ENCODE data around the gene MUSTN1.
A peak's percentile ranks its signal among the peaks of the same experiment; 100 is the strongest.

MUSTN1 gene

DNA sequence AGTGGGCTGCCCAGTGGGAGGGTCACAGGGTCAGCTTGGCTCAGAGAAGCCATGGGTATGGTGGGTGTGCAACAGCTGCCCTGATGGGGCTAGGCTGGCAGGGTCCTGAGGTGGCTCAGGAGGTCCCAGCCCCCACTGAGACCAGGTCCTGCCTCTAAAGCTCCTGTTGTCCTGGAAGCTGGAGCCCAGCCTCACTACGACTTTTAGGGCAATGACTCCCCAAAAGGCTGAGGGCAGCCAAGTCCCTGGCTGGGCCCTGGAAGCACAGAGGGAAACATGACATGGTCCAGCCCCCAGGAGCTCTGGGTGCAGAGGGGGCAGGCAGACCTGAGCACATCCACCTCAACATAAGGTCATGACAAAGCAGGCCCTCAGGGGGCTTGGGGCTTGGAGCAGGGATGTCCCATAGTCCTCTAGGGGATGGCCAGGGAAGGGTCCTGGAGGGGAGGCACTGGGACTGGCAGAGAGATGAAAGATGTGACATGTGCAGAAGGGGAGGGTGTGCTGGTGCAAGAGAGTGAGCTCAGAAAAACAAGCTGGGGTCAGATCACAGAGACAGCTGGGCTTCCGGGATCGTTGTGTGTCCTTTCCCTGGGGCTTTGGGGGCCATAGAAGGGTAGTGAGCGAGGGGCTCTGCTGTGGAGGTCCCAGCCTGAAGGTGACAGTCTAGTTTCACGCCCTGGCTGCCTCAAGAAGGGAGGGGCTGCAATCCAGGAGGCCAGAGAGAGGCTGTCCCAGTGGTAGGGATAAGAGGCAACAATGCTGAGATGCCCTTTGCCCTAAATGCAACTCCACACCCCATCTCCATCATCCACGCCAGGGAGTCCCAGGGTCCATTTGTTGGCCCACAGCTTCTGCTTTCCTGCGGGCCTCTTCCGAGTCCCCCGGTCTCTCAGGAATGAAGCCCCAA is 40.9 kb downstream of the MUSTN1 start:
- DNase-seq (ENCODE audit: low read depth): no peak
- no peak overlapping the region for H3K4me3 ChIP-seq (ENCODE audit: low read depth, low read length)
- TF ChIP-seq, protein P1, sequence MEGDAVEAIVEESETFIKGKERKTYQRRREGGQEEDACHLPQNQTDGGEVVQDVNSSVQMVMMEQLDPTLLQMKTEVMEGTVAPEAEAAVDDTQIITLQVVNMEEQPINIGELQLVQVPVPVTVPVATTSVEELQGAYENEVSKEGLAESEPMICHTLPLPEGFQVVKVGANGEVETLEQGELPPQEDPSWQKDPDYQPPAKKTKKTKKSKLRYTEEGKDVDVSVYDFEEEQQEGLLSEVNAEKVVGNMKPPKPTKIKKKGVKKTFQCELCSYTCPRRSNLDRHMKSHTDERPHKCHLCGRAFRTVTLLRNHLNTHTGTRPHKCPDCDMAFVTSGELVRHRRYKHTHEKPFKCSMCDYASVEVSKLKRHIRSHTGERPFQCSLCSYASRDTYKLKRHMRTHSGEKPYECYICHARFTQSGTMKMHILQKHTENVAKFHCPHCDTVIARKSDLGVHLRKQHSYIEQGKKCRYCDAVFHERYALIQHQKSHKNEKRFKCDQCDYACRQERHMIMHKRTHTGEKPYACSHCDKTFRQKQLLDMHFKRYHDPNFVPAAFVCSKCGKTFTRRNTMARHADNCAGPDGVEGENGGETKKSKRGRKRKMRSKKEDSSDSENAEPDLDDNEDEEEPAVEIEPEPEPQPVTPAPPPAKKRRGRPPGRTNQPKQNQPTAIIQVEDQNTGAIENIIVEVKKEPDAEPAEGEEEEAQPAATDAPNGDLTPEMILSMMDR (IDR thresholded peaks at IDR 0.05; ENCODE audit: low read depth, low read length, missing control alignments): no peak

DNA sequence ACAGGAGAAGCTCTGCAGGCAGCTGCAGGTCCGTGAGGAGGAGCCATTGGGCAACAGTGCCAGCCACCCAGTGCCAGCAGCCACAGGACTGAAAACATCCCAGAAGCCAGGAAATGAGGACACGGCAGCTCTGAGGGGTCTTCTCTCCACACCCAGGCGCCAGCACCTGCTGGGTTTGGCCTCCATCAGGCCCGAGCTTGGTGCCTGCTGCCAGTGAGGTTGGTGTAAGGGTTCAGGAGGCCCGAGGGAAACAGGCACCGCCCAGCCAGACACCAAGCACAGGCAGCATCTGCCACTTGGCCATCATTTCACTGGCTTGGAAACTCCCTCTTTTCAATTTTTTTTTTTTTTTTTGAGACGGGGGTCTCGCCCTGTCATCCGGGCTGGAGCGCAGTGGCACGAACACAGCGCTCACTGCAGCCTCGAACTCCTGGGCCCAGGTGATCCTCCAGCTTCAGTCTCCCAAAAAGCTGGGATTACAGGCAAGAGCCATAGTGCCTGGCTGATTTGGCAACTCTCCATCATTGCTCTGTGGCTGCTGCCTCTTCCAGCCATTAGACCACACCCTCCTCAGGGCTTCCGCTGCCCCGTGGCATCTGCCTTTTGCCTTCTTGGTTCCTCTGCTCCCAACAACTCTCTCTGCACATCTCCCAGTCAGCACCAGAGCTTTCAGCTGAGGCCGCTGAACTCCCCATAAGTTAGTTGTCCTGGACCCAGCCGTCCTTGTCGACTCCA is 41.7 kb downstream of the MUSTN1 start:
- TF ChIP-seq, protein P1 (IDR thresholded peaks at IDR 0.05; ENCODE audit: low read depth, low read length, missing control alignments): no peak
- H3K4me3 ChIP-seq (ENCODE audit: low read depth, low read length): no peak overlapping the region
- no peak for DNase-seq (ENCODE audit: low read depth)

DNA sequence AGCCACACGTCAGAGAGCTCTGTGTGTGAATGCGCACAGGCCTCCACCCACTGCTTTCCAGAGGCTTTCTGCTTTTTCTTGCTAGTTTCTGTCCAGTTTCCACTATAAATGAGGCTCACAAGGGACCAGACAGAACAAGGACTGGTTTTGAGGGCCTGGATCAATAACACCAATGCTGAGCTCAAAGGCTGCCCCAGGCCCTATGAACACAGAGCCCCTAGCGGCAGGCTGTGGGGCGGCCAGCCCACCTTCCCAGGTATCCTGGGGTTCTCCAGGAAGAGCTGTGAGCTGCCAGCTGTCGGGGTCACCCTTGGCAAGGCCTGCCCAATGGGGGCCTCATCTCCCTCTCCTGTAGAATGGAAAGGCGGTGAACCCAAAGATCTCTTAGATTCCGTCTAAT is 42.4 kb downstream of the MUSTN1 start:
- no peak for DNase-seq (ENCODE audit: low read depth)
- TF ChIP-seq, protein P1 (IDR thresholded peaks at IDR 0.05; ENCODE audit: low read depth, low read length, missing control alignments): peak; percentile 62
- H3K4me3 ChIP-seq (ENCODE audit: low read depth, low read length): no peak overlapping the region

DNA sequence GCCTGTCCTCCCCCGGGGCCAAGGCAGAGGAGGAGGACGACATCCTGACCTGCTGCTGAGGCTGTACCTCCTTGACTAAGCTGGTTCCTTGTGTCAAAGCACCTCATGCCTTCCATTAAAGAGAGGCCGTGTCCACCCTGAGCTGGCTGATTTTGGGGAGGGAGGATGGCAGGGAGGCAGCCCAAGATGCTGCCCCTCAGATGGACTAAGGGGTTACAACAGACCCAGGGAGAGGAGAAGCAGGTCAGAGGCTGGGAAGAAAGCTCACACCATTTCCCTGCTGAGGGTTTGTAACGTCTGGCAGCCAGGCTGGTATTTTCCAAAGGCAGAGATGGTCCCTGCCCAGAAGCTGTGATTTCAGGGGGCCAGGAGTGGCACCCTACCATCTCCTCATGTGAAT is 42.9 kb downstream of the MUSTN1 start:
- DNase-seq (ENCODE audit: low read depth): no peak
- TF ChIP-seq, protein P1 (IDR thresholded peaks at IDR 0.05; ENCODE audit: low read depth, low read length, missing control alignments): no peak
- H3K4me3 ChIP-seq (ENCODE audit: low read depth, low read length): no peak overlapping the region

DNA sequence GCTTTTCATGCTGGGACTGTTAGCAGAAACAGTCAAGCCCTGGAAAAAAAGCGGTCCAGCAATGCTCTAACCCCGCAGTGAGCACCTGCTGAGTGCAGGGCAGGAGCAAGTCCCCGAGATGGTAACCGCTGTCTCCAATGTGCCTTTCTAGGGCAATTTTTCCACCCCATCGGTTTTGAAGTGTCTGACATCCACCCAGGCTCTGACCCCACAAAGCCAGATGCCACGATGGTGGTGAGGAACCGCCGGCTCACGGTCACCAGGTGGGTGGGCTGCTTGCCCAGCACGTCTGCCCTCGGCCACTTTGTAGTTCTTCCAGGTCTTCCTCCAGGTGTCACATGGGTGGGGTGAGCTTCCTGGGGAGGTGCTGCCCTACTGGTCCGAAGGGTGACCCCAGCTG is 43.5 kb downstream of the MUSTN1 start:
- no peak for DNase-seq (ENCODE audit: low read depth)
- TF ChIP-seq, protein P1 (IDR thresholded peaks at IDR 0.05; ENCODE audit: low read depth, low read length, missing control alignments): no peak
- H3K4me3 ChIP-seq (ENCODE audit: low read depth, low read length): no peak overlapping the region

DNA sequence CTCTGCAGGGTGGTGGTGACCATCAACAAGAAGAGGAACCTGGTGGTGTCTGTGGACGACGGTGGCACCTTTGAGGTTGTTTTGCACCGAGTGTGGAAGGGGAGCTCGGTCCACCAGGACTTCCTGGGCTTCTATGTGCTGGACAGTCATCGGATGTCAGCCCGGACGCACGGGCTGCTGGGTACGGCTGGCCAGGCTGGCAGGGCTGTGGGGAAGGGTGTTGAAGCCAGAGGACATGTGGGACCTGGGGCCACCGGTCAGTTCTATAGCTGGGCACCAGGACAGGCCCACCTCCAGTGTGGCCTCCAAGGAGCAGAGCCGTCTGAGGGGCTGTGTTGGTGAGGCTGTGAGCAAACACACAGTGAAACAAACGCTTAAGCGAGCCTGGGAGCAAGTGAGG is 44.1 kb downstream of the MUSTN1 start:
- DNase-seq (ENCODE audit: low read depth): no peak
- TF ChIP-seq, protein P1 (IDR thresholded peaks at IDR 0.05; ENCODE audit: low read depth, low read length, missing control alignments): no peak
- no peak overlapping the region for H3K4me3 ChIP-seq (ENCODE audit: low read depth, low read length)
